ENCODE results near the gene TMEM225B.
"Not testable (repeated sequence)": the region's sequence is repeated elsewhere in the genome, so short reads cannot be mapped to it uniquely, and the experiment has no call there.

TMEM225B gene

DNA sequence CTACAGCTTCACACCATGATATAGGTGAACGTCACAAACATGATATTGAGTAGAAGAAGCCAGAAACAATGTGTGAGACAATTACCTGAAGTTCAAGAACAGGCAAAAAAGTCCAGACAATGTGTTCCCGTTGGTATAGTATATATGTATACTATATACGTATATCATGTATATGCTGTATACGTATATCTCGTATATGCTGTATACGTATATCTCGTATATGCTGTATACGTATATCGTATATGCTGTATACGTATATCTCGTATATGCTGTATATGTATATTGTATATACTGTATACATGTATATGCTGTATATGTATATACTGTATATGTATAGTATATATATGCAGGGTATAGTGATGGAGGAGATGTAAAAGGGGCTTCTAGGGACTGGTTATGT lies 29.4 kb downstream of the TMEM225B start:
- TF ChIP-seq, protein P1, sequence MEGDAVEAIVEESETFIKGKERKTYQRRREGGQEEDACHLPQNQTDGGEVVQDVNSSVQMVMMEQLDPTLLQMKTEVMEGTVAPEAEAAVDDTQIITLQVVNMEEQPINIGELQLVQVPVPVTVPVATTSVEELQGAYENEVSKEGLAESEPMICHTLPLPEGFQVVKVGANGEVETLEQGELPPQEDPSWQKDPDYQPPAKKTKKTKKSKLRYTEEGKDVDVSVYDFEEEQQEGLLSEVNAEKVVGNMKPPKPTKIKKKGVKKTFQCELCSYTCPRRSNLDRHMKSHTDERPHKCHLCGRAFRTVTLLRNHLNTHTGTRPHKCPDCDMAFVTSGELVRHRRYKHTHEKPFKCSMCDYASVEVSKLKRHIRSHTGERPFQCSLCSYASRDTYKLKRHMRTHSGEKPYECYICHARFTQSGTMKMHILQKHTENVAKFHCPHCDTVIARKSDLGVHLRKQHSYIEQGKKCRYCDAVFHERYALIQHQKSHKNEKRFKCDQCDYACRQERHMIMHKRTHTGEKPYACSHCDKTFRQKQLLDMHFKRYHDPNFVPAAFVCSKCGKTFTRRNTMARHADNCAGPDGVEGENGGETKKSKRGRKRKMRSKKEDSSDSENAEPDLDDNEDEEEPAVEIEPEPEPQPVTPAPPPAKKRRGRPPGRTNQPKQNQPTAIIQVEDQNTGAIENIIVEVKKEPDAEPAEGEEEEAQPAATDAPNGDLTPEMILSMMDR (IDR thresholded peaks at IDR 0.05; ENCODE audit: insufficient read depth, low read depth, low read length, missing control alignments): no peak
- H3K4me3 ChIP-seq (ENCODE audit: low read depth, low read length): no peak overlapping the region
- DNase-seq (ENCODE audit: low read depth): no peak

DNA sequence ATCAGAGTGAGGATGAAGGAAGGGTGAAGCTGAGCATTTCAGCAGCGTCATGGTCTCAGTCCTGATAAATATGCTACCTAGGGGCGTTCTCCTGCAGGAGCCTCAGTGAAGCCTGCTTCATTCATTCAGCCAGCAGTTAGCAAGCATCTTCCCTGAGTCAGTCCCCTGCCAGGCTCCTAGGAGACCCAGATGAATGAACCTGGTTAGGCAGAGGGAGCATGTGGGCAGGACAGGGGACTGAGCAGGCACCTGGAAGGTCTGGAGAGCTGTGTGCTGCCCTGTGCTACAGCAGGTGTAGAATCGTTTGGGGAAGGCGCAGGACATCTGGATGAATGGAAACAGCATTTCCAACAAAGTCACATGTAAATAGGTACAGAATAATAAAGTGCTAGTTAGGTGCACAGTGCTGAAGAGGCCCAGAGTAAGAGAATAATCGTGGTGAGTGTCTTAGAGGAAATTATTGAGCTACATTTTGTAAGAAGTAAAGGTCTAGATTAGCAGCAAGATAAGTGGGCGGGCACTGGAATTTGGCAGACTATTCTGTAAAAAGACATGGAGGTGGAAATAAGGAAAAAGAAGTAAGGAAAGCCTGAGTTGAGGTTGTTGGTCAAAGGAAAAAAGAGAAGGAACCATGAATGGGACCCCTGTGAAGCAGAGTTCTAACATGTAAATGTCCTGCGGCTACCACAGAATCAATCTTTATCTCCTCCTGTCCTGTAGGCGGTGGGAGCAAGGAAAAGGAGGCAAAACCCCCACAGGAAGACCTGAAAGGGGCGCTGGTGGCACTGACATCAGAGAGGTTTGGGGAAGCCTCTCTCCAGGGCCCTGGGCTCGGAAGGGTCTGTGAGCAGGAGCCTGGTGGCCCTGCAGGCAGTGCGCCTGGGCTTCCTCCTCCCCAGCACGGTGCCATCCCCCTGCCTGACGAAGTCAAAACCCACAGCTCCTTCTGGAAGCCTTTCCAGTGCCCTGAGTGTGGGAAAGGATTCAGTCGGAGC lies 30.7 kb downstream of the TMEM225B start:
- TF ChIP-seq, protein P1 (IDR thresholded peaks at IDR 0.05; ENCODE audit: insufficient read depth, low read depth, low read length, missing control alignments): no peak
- DNase-seq (ENCODE audit: low read depth): no peak
- no peak overlapping the region for H3K4me3 ChIP-seq (ENCODE audit: low read depth, low read length)

DNA sequence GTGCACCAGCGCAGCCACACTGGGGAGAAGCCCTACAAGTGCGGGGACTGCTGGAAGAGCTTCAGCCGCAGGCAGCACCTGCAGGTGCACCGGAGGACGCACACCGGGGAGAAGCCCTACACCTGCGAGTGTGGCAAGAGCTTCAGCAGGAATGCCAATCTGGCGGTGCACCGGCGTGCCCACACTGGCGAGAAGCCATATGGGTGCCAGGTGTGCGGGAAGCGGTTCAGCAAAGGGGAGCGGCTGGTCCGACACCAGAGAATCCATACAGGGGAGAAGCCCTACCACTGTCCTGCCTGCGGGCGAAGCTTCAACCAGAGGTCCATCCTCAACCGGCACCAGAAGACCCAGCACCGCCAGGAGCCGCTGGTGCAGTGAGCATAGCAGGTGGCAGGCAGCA lies 31.6 kb downstream of the TMEM225B start:
- no peak overlapping the region for H3K4me3 ChIP-seq (ENCODE audit: low read depth, low read length)
- DNase-seq (ENCODE audit: low read depth): no peak
- TF ChIP-seq, protein P1 (IDR thresholded peaks at IDR 0.05; ENCODE audit: insufficient read depth, low read depth, low read length, missing control alignments): no peak

DNA sequence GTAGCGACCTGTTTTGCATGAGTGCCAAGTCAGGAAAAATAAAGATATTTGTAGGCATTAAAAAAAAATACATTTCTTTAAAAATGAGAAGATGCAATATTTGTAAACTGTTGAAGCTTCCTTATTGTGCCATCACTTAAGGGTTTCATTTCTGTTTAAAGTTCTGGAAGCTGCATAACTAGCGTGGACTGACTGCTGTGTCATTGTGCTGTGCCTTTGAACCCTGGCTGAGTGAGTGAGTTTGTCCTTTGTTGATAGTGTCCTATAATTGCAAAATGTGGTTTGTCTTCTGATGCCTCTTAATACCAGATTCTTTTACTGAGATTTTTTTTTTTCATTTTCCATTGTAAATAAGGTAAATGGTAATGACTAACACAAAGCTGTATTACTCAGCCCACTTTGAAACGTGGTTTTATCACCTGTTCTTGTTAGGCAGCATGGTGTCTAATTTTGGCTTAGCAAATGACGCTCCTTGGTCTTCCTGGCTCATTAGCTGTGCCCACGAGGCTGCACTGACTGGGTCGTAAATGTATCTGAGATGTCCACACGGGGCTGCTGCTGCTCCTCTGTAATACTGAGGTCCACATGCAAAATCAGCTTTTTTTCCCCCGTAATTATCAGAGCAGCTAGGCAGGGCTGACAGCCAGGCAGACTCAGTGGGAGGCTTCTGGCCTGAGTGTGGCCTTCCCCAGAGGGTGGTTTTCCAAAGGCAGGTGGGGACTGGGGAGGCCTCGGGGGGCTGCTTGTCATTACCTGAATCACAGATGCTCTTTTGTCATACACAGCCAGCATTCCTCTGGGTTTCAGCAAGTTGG lies 33.4 kb downstream of the TMEM225B start:
- TF ChIP-seq, protein P1 (IDR thresholded peaks at IDR 0.05; ENCODE audit: insufficient read depth, low read depth, low read length, missing control alignments): no peak
- DNase-seq (ENCODE audit: low read depth): no peak
- H3K4me3 ChIP-seq (ENCODE audit: low read depth, low read length): no peak overlapping the region

DNA sequence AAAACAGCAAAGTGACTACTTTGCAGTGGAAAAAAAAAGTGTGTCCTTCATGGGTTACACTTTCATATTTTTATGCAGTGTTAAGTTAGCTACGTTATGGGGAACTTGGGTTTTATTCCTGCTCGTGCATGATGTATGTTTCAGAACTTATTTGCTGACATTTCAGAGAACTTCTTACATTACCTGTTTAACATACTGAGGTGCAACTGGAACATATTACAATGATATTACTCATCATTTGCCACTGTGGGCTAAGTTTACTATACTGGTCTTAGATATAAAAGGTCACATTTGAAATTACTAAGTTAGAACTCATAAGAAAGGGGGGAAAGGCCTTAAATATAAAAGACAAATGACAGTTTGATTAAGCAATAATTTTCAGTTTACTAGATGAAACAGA lies 39.3 kb downstream of the TMEM225B start:
- not testable (repeated sequence) for DNase-seq (ENCODE audit: low read depth); H3K4me3 ChIP-seq (ENCODE audit: low read depth, low read length)

DNA sequence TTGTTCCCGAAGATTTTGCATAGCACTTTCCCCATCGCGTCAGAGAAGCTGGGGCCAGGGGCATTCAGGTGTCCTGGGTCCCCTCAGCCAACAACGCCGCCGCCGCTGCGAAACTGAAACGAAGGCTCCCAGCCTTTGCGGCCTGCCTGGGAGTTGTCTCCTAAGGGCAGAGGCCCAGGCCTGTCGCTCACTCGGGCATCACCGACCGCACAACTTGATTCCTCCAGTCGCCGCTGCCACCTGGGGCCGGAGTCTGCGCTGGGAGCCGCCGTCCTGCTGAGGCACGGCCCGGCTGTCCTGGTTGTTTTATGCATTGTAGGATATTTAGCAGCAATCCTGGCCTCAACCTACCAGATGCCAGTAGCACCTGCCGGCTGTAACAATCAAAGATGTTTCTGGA lies 40.7 kb downstream of the TMEM225B start:
- TF ChIP-seq, protein P1 (IDR thresholded peaks at IDR 0.05; ENCODE audit: insufficient read depth, low read depth, low read length, missing control alignments): no peak
- no peak overlapping the region for H3K4me3 ChIP-seq (ENCODE audit: low read depth, low read length)
- no peak for DNase-seq (ENCODE audit: low read depth)

DNA sequence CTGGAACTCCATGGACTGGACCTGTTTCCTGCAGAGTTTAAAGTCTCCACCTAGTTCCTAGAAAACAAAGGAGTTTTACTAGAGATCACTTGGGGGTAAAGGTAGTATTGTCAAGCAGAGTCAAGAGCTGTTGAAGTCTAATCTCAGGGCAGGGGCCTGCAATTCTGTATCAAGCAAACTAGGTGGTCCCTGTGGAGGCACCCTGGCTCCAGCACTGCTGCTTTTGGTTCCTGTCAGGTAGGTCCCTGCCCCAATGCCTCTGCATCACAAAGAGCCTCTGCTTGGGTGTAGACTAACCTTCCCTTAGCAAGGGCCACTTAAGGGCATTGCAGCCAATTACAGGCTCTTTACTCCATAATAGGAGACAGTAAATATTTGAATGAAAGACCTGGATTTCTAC lies 41.2 kb downstream of the TMEM225B start:
- no peak overlapping the region for H3K4me3 ChIP-seq (ENCODE audit: low read depth, low read length)
- DNase-seq (ENCODE audit: low read depth): no peak
- TF ChIP-seq, protein P1 (IDR thresholded peaks at IDR 0.05; ENCODE audit: insufficient read depth, low read depth, low read length, missing control alignments): no peak

All from GM12865 (cell line).